Neutrophil (primary cell): ENCODE results near the gene WDR6.
A peak's percentile ranks its signal among the peaks of the same experiment; 100 is the strongest.

ENCODE experiments used
- H3K27ac ChIP-seq: fragments of 200-600 bp; sonication (generic); 2 replicates; pipeline ENCODE4 v1.5.1; 2016; ENCODE audit warnings: mild to moderate bottlenecking, moderate library complexity
- H3K27me3 ChIP-seq: fragments of 200-600 bp; sonication (generic); 2 replicates; pipeline ENCODE4 v1.6.0; 2016; ENCODE audit warnings: mild to moderate bottlenecking
- H3K36me3 ChIP-seq: fragments of 200-600 bp; sonication (generic); 2 replicates; pipeline ENCODE4 v1.5.1; 2017
- H3K4me1 ChIP-seq, 2 experiments: fragments of 200-600 bp in 1 of 2; sonication (generic) in 1 of 2; 1 replicate in 1 of 2; 2 replicates in 1 of 2; pipeline versions ENCODE4 v1.5.1 to v1.6.1; 2013 to 2016; ENCODE audit warnings: low read depth in 1 of 2, low read length in 1 of 2, mild to moderate bottlenecking in 1 of 2, moderate library complexity in 1 of 2; ENCODE audit not compliant: control insufficient read depth in 1 of 2, insufficient read depth in 1 of 2
- H3K4me3 ChIP-seq, 2 experiments: fragments of 200-600 bp in 1 of 2; sonication (generic) in 1 of 2; 1 replicate in 1 of 2; 2 replicates in 1 of 2; pipeline ENCODE4 v1.5.1; 2013 to 2016; ENCODE audit warnings: low read depth in 1 of 2, low read length in 1 of 2, mild to moderate bottlenecking in 1 of 2, moderate library complexity in 1 of 2
- H3K9me3 ChIP-seq: fragments of 200-600 bp; sonication (generic); 2 replicates; pipeline ENCODE4 v1.5.1; 2016
- CTCF ChIP-seq: fragments of 200-600 bp; sonication (generic); IDR thresholded peaks from 2 replicates; pipeline ENCODE4 v1.5.1; 2016; ENCODE audit warnings: antibody characterized with exemption

WDR6 gene

GRCh38 chr3:49019941-49020329, 12.7 kb downstream of the WDR6 start:
- peak overlapping the region; percentile 95 to 99 for H3K4me3 ChIP-seq
- H3K27me3 ChIP-seq: no peaks in the 10 kb centered on the region
- H3K9me3 ChIP-seq: no peaks in the 10 kb centered on the region
- peaks cover 31% of the 10 kb centered on the region for H3K36me3 ChIP-seq
- TF ChIP-seq CTCF: no peak
- peak overlapping the region; percentile 99 for H3K27ac ChIP-seq
- H3K4me1 ChIP-seq: peaks cover 48 to 52% of the 10 kb centered on the region in 2 experiments

DNA sequence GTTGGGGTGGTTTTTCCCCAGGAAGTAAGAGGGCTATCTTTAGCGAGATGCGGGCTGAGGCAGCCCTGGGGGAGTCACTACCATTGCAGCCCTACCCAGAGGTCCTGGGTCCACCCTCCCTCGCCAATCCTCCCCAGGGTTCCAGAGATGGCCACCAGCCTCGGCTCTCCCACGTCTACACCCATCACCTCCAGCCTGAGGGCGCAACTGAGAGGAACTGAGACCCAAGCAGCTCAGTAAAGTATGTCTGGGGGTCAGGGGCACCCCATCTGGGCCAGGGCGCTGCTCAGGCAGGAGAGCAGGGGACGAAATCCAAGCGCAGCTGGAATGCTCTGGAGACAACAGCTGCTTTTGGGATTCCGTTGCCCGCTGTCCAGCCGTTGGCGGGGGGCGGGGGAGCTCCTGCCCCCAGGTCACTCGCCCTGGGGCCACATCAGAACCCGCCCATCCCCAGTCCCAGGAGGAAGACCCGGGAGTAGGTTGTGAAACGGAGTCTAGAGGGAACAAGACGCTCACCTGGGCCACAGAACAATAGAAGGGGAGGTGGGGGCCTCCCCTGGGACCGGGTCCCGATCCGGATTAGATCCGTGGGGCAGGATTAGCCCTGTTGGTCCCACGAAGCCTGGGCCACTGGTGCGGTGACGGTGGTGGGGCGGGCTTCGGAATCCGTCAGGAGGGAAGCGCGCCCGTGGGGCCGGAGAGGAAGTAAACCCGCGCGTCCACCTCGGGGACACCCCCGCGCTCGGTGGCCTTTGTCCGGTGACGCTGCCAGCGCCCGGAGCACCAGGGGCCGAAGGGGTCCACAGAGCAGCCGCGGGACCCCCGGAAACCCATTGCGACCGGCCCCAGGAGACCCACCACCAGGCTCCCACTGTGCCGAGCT, 13.4 kb downstream of the WDR6 start:
- peak overlapping the region; percentile 95 to 99 for H3K4me3 ChIP-seq

DNA sequence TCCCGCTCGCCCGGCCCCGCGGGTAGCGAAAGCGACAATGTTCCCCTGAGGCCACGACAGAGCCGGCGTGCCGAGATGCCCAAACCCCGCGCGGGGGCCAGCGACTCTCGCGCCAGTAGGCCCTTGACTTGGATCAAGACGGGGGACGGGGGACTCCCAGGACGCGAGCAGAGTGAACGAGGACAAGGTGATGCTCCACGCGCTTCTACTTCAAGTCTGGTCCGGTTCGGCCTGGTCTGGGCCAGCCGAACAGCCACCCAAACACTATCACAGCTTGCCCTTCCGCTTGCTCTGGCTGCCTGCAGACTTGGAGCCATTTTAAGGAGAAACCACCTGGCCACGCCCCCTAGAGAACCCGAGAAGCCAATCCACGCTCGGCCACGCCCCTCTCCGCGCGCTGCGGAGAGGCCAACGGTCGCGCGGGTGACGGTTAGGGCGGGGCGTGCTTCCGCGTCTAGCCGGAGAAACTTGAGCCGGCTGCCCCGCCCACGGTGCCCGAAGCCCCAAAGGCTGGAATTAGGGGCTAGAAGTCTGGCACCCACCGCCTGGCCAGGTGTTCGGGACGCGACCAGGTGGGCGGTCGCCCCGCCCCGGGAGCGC, 14.1 kb downstream of the WDR6 start:
- Histone ChIP-seq H3K4me1 (peaks cover 48 to 52% of the 10 kb centered on the region in 2 experiments), H3K9me3 (no peaks in the 10 kb centered on the region), H3K36me3 (peaks cover 31% of the 10 kb centered on the region), H3K27me3 (no peaks in the 10 kb centered on the region), H3K27ac (peak overlapping the region; percentile 99), H3K4me3 (peak overlapping the region; percentile 95 to 99)
- TF ChIP-seq CTCF: no peak

More for the DNA sequence above, 13.4 kb downstream of the WDR6 start:
- peak overlapping the region; percentile 99 for H3K27ac ChIP-seq
- H3K9me3 ChIP-seq: no peaks in the 10 kb centered on the region
- H3K27me3 ChIP-seq: no peaks in the 10 kb centered on the region
- H3K36me3 ChIP-seq: peaks cover 31% of the 10 kb centered on the region
- H3K4me1 ChIP-seq: peaks cover 48 to 52% of the 10 kb centered on the region in 2 experiments
- no peak for TF ChIP-seq CTCF

GRCh38 chr3:49021813-49022687, 14.9 kb downstream of the WDR6 start, which contains the start of gene NDUFAF3:
Gene NDUFAF3, plus strand, starts transcription at chr3:49022121. Its CDS starts 24 bp downstream, at chr3:49022145.
- Histone ChIP-seq H3K9me3 (no peaks in the 10 kb centered on the region), H3K4me1 (peaks cover 43 to 48% of the 10 kb centered on the region in 2 experiments), H3K27ac (peak within 1 kb of the TSS; percentile 99), H3K27me3 (no peaks in the 10 kb centered on the region), H3K4me3 (peak within 1 kb of the TSS; percentile 95 to 99), H3K36me3 (peaks cover 36% of the 10 kb centered on the region)
- TF ChIP-seq CTCF: peak; percentile 98

DNA sequence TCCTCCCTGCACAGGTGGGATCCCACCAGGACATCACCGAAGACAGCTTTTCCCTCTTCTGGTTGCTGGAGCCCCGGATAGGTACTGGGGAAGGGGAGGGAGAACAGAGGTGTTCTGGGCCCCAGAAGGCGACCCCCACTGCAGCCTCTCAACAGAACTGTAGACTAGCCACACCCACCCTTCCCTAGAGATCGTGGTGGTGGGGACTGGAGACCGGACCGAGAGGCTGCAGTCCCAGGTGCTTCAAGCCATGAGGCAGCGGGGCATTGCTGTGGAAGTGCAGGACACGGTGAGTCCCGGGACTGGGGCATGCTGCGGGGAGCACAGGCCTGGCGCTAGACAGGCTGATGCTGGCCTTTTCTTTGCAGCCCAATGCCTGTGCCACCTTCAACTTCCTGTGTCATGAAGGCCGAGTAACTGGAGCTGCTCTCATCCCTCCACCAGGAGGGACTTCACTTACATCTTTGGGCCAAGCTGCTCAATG, 15.5 kb downstream of the WDR6 start:
- peak overlapping the region; percentile 99 for H3K27ac ChIP-seq
- peaks cover 36% of the 10 kb centered on the region for H3K36me3 ChIP-seq
- H3K4me1 ChIP-seq: peaks cover 36 to 41% of the 10 kb centered on the region in 2 experiments
- H3K27me3 ChIP-seq: no peaks in the 10 kb centered on the region
- no peak for TF ChIP-seq CTCF
- H3K9me3 ChIP-seq: no peaks in the 10 kb centered on the region
- peak overlapping the region; percentile 95 to 99 for H3K4me3 ChIP-seq
